GM18508 (cell line): Measurements from ENCODE around the gene GOLGA2.
"Not testable (repeated sequence)": the region's sequence is repeated elsewhere in the genome, so short reads cannot be mapped to it uniquely, and the experiment has no call there.

Source experiments
- ATAC-seq: cut with Tn5 transposase; IDR thresholded peaks from one replicate; pipeline ENCODE4 v1.9.1; 2021; ENCODE audit warnings: moderate number of reproducible peaks; ENCODE audit not compliant: insufficient read depth, unreplicated experiment

The GOLGA2 gene

DNA sequence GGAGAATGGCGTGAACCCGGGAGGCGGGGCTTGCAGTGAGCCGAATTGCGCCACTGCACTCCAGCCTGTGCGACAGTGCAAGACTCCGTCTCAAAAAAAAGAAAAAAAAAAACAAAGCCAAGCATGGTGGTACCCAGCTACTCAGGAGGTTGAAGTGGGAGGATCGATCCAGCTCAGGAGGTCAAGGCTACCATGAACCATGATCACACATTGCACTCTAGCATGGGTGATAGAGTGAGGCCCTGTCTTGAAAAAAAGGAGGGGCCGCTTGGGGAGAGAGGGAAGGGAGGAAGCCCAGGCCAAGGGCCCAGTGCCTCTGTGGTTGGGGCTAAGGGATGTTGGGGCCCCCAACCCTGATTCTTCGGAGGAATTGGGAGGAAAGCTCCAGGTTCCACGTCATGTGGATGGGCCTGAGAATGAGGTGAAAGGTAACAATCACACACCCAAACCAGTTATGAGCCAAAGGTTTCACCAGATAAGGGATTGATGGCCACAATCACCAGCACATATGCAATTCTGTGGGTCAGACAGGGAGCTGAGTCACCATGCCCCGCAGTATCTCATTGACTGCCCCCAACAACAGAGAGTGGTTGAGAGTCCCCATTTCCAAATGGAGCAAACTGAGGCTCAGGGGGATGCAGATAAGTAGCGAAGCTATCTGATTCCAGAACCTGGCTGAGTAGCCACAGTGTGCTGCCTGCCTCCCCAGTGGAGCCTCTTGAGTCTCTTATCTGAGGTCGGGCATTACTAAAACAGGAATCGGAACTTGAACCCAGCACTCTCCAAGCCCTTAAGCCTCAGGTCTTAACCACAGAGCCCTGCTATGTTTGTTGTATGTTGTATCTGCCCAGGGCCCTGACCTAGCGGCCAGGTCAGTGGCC lies 20.8 kb upstream of the GOLGA2 start:
- no peak for ATAC-seq

DNA sequence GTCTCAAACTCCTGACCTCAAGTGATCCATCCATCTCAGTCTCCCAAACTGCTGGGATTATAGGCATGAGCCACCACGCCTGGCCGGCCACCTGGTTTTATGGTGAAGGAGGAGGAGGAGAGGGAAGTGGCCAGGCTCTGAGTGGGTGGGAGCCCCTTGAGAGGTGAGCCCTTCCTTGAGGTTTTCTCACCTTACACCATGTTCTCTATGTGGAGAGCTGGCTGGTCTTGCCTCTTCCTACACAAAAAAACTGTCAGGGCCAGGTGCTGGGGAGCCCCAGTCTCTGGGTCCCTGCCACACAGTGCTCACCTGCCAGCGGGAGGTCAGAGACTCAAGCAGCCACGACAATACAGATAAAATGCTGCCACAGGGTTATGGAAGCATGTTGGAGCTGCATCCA lies 18.3 kb upstream of the GOLGA2 start:
- no peak for ATAC-seq

GRCh38 chr9:128293091-128293490 lies 17.3 kb upstream of the GOLGA2 start:
- ATAC-seq: no peak

- no peak for ATAC-seq
Measured at GRCh38 chr9:128292009-128292408, 16.2 kb upstream of the GOLGA2 start.

GRCh38 chr9:128288273-128289004 lies 12.6 kb upstream of the GOLGA2 start:
- ATAC-seq: no peak

GRCh38 chr9:128286440-128286839 lies 10.6 kb upstream of the GOLGA2 start:
- no peak for ATAC-seq

DNA sequence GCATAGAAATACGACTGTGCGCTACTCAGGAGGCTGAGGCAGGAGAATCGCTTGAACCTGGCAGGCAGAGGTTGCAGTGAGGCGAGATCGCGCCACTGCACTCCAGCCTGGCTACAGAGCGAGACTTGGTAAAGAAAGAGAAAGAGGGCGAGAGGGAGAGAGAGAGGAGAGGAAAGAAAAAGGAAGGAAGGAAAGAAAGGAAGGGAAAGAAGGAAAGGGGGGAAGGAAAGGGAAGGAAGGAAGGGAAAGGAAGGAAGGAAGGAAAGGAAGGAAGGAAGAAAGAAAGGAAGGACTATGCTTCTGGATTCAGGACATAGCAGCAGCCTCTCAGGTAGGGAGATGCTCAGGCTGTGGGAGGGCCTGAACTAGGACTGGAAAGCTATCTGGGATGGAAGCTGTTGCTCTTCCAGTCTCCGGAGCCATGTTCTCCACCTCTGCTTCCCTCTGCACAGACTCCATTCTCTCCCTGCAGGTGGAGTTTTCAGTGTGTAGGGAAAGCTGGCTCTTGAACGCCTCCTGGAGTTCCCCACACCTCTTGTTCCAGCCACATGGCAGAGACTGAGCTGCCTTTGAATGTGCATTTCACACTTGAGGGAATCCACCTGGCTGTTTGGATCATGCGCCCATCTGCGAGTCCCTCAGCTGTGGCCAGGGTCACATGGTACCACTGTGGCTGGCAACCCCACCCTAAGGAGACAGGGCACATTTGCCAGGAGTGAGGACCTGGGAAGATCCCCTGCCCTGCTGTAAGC lies 9.4 kb upstream of the GOLGA2 start:
- no peak for ATAC-seq

- ATAC-seq: no peak
Measured at GRCh38 chr9:128282500-128282899, 6.7 kb upstream of the GOLGA2 start.

- no peak for ATAC-seq
Measured at GRCh38 chr9:128280084-128280622, 4.3 kb upstream of the GOLGA2 start.

DNA sequence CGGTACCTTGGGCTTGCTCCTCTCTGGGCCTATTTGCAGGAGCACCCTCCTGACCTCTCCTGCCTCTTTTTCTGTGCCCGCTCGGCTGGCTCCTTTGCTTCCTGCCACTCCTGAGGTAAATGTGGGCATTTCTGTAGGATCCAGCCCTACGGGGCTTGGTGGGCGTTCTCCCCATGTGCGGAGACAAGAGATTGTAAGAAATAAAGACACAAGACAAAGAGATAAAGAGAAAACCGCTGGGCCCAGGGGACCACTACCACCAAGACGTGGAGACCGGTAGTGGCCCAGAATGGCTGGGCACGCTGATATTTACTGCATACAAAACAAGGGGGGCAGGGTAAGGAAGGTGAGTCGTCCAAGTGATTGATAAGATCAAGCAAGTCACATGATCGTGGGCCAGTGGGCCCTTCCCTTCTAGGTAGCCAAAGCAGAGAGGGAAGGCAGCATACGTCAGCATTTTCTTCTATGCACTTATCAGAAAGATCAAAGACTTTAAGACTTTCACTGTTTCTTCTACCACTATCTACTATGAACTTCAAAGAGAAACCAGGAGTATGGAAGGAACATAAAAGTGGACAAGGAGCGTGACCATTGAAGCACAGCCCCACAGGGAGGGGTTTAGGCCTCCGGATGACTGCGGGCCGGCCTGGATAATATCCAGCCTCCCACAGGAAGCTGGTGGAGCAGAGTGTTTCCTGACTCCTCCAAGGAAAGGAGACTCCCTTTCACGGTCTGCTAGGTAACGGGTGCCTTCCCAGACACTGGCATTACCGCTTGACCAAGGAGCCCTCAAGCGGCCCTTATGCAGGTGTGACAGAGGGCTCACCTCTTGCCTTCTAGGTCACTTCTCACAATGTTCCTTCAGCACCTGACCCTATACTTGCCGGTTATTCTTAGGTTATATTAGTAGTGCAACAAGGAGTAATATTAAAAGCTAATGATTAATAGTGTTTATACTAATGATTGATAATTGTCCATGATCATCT lies 3.6 kb upstream of the GOLGA2 start:
- ATAC-seq: not testable (repeated sequence)

- no peak for ATAC-seq
Measured at GRCh38 chr9:128276574-128277270, 915 bp upstream of the GOLGA2 start.

DNA sequence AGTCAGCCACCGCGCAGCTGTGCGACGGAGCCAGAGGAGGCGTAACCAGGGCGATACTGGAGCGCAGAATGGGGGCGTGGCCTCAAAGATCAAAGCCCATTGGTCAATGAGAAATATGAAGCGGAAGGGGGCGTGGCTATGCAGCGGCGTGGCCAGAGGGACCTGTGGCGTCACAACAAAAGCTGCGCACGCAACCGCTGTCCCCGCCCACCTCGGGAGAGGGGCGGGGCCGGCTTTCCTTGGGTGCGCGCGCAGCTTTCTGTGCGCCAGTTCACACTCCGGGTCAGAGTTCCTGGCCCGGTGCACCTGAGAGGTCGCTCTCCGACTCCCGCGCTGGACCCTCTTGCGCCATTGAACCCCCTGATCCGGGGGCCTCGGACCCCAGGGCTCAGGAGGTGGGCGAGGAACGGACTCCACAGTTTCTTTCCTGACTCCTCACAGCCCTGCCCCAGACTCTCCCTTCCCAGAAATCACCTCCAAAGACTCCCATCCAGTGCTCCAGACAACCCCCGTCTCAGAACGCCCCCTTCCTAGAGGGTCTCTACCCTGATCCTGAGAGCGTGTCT lies 284 bp upstream of the GOLGA2 start, which contains the start of gene SWI5:
TSS of gene SWI5 (plus strand) at position 269 of the 566 bp plus-strand sequence.
- peak; percentile 79 for ATAC-seq

DNA sequence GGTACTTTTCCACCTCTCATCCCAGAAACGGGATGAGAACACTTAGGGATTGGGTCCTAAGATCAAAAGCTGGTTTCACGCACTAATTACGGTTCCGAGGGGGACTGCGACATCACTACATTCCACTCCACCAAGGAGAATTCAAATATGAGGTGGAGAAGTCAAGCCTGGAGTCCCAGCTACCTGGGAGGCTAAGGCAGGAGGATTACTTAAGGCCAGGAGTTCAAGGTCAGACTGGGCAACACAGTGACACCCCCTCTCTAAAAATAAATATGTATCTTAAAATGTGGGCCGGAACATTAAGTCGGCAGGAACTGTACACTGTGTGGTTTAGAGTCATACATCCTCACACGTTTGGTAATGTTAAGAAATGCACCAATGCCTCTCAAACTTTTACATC lies 1.6 kb downstream of the GOLGA2 start:
- ATAC-seq: no peak

DNA sequence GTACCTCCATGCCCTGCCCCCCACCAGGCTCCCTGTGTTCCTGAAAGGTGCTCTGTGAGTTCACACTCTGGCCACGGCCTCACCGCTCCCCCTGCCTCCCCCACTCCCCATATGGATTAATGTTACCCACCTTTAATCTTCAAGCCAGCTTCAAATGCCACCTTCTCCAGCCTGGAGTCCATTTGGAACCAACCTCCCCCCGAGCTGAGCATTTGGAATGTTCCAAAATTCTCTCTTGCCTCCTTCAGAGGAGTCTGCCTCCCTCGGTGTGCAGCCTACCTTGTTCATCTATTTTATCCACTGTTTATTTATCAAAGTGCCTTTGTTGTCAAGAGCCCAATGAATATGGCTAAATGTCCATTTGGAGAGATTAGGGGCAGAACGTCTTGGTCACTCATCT lies 4.3 kb downstream of the GOLGA2 start:
- ATAC-seq: no peak

DNA sequence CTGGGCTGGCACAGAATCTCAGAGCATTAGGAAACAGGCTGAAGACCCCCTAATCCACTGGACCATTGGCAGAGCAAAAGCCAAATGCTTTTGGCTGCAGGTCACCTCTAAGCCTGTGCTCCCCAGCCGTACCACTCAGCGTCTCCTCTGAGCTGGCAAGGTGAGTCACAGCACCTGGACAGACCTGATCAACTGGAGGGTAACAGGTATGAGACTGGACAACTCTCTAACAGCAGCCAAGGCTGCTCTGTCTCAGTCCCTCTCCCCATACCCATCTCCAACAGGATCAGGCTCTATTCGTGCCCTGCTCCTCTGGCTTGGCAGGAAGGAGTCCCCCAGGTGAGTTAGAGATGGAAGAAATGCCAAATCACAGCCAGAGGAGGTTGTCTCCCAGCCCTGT lies 4.7 kb downstream of the GOLGA2 start:
- ATAC-seq: no peak

DNA sequence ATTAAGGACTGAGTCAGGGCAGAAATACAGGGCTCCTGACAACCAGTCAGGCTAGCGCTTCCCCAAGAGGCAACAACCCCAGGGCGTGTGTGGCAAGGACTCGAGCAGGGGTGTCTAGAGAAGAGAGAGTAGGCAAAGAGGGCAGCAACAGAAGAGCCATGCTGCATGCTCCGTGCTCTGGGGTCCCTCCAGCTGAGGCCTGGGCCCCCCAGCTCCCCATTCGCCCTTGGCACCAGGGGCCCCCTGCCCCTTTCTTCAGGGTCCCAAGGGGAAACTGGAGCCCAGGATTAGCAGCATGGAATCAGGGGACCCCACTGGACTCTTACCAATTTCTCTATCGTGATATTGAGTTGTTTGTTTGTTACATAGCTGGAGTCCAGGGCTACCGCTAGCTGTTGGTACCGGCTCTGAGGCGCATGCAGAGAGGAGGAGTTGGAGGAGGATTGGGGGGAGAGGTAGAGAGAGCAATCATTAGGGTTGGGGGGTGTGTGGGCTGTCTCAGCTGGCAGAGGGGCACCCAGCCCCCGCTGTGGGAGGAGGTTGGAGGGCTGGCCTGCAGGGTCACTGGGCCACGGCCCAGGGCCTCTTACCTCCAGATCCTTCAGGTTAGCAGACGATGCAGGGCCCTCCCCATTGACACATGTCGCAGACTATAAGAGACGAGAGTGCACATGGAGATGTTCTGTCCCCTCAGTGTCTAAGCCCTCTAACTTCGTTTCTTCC lies 8.8 kb downstream of the GOLGA2 start:
- ATAC-seq: no peak

GRCh38 chr9:128265348-128265847 lies 10.4 kb downstream of the GOLGA2 start:
- ATAC-seq: no peak

GRCh38 chr9:128262687-128263086 lies 13.1 kb downstream of the GOLGA2 start:
- no peak for ATAC-seq
